Panc1 (cell line): Measurements from ENCODE around the gene MATN4. TPM values are rescaled to one million over a fixed set of nuclear protein-coding genes. Genes with fewer than 3 reads are reported as not detected.

Experiments
- ATAC-seq: fragments of 200-7000 bp; cut with Tn5 transposase; 2 replicates; pipeline ENCODE4 v1.9.1; 2020; ENCODE audit warnings: mild to moderate bottlenecking, moderate library complexity
- BruUV-seq: library from RNA; stranded (reverse); fragments of 400-500 nt; replicated peaks from 2 replicates; lab custom pipeline; 2021; lab: Mats Ljungman, UMichigan
- CTCF ChIA-PET: fragments of 300-600 bp; sonication (Branson Sonifier 250); formaldehyde crosslinking; loops from one replicate; lab custom pipeline; 2022; ENCODE audit warnings: antibody characterized with exemption; lab: Charles Lee
- POLR2A ChIA-PET: fragments of 300-600 bp; sonication (Branson Sonifier 250); formaldehyde crosslinking; loops from one replicate; lab custom pipeline; 2022; ENCODE audit warnings: antibody characterized with exemption; lab: Charles Lee
- DNase-seq: peaks from one replicate; pipeline ENCODE4 v3.0.0-alpha.2; 2010; ENCODE audit warnings: low read depth, low spot score
- H3K27ac ChIP-seq: 2 replicates; pipeline ENCODE4 v1.5.1; 2011; ENCODE audit warnings: mild to moderate bottlenecking, low read length, inconsistent platforms
- H3K27me3 ChIP-seq: fragments of 200-500 bp; sonication (Bioruptor generic); 2 replicates; pipeline ENCODE4 v1.6.0; 2014; ENCODE audit warnings: low read length, inconsistent platforms; ENCODE audit not compliant: control insufficient read depth, insufficient read depth
- H3K36me3 ChIP-seq: fragments of 200-500 bp; sonication (Bioruptor generic); 2 replicates; pipeline ENCODE4 v1.5.1; 2014; ENCODE audit warnings: inconsistent platforms, mild to moderate bottlenecking, low read length, moderate library complexity; ENCODE audit not compliant: control insufficient read depth, insufficient read depth
- H3K4me1 ChIP-seq: 2 replicates; pipeline ENCODE4 v1.5.1; 2011; ENCODE audit warnings: inconsistent platforms, mild to moderate bottlenecking, low read length, moderate library complexity; ENCODE audit not compliant: control insufficient read depth, insufficient read depth
- H3K4me3 ChIP-seq, 2 experiments: 2 replicates each; pipeline ENCODE4 v1.5.1; 2011 to 2012; ENCODE audit warnings: low read depth in 2 of 2, low read length in 2 of 2, mild to moderate bottlenecking in 2 of 2, inconsistent platforms in 1 of 2, moderate library complexity in 1 of 2
- H3K9me3 ChIP-seq: fragments of 200-500 bp; sonication (Bioruptor generic); 2 replicates; pipeline ENCODE4 v1.5.1; 2014; ENCODE audit warnings: low read depth, mild to moderate bottlenecking, inconsistent platforms, low read length, moderate library complexity; ENCODE audit not compliant: control insufficient read depth, insufficient read depth
- CTCF ChIP-seq: fragments of 450-650 bp; IDR thresholded peaks from 2 replicates; pipeline ENCODE4 v1.5.1; 2017; ENCODE audit warnings: mild to moderate bottlenecking
- POLR2AphosphoS5 ChIP-seq: IDR thresholded peaks from 2 replicates; pipeline ENCODE4 v1.6.1; 2012; ENCODE audit warnings: mild to moderate bottlenecking, low read depth, low read length, moderate library complexity
- REST ChIP-seq, 2 experiments: IDR thresholded peaks; 2 replicates each; pipeline ENCODE4 v1.6.1; 2011 to 2012; ENCODE audit warnings: low read depth in 2 of 2, control low read depth in 1 of 2, low read length in 1 of 2, mild to moderate bottlenecking in 1 of 2, moderate library complexity in 1 of 2; ENCODE audit not compliant: insufficient read depth in 1 of 2
- SIN3A ChIP-seq: IDR thresholded peaks from 2 replicates; pipeline ENCODE4 v1.6.1; 2012; ENCODE audit warnings: low read depth, mild to moderate bottlenecking, low read length, moderate library complexity, borderline replicate concordance; ENCODE audit not compliant: insufficient read depth
- TCF7L2 ChIP-seq: IDR thresholded peaks from 2 replicates; pipeline ENCODE4 v1.6.1; 2011; ENCODE audit warnings: mild to moderate bottlenecking, low read depth, low read length, inconsistent platforms
- in situ Hi-C: cut with HindIII; loops from 2 replicates; pipeline ENCODE4 v1.10.0; 2016; ENCODE audit warnings: low sequenced_read_pairs, low pct_unique_long_range_greater_than_20kb
- intact Hi-C: fragments of 100-400 bp; cut with micrococcal nuclease; formaldehyde crosslinking; loops from one replicate; pipeline ENCODE4 v1.10.0; 2022; ENCODE audit not compliant: unreplicated experiment
- total RNA-seq: library from RNA; stranded (reverse); gene quantifications from one replicate; pipeline ENCODE4 v1.2.1, GENCODE V29; 2021; ENCODE audit not compliant: unreplicated experiment

MATN4 gene
- total RNA-seq, 1 experiment from 2014 or later: 0.15 TPM

- no peak for ATAC-seq
- intact Hi-C loops (no loop called here), in situ Hi-C loops (no loop called here)
- no peak for TF ChIP-seq POLR2AphosphoS5
- no peak for TF ChIP-seq REST (IDR thresholded peaks at IDR 0.05; ENCODE audit: insufficient read depth in 1 of 2, low read depth in 2 of 2, low read length in 1 of 2)
- TF ChIP-seq TCF7L2: no peak
- no peak for TF ChIP-seq CTCF
- no peak for TF ChIP-seq SIN3A
- Histone ChIP-seq H3K4me3 (no peak overlapping the region), H3K27ac (no peak overlapping the region), H3K27me3 (peaks cover 30% of the 10 kb centered on the region), H3K9me3 (no peaks in the 10 kb centered on the region), H3K4me1 (no peaks in the 10 kb centered on the region), H3K36me3 (no peaks in the 10 kb centered on the region)
- CTCF ChIA-PET: no interaction called here
- POLR2A ChIA-PET: no interaction called here
- BruUV-seq: no TSS peak
- DNase-seq: no peak
These were observed 56.1 kb downstream of the MATN4 start for GRCh38 chr20:45251884-45252560.

- Histone ChIP-seq H3K4me3 (no peak overlapping the region), H3K27ac (no peak overlapping the region), H3K36me3 (no peaks in the 10 kb centered on the region), H3K9me3 (no peaks in the 10 kb centered on the region), H3K27me3 (peaks cover 52% of the 10 kb centered on the region), H3K4me1 (no peaks in the 10 kb centered on the region)
- no TSS peak for BruUV-seq
- ATAC-seq (no peak), DNase-seq (no peak)
- intact Hi-C loops: no loop called here
- TF ChIP-seq REST (IDR thresholded peaks at IDR 0.05; ENCODE audit: insufficient read depth in 1 of 2, low read depth in 2 of 2, low read length in 1 of 2) (no peak), CTCF (no peak), TCF7L2 (no peak), SIN3A (no peak), POLR2AphosphoS5 (no peak)
- in situ Hi-C loops: no loop called here
- POLR2A ChIA-PET: no interaction called here
- CTCF ChIA-PET: no interaction called here
These were observed 59.5 kb downstream of the MATN4 start for GRCh38 chr20:45248609-45249008.
